HL-60 (cell line): Measurements from ENCODE around the gene JARID2.

ENCODE experiments used
- DNase-seq, 2 experiments: peaks; one replicate each; pipeline ENCODE4 v3.0.0-alpha.2; 2010 to 2020; ENCODE audit warnings: low read depth in 1 of 2, low spot score in 1 of 2
- H3K27ac ChIP-seq: fragments of 250-450 bp; sonication (Bioruptor Pico); replicated peaks from 2 replicates; pipeline ENCODE4 v1.5.1; 2020; ENCODE audit warnings: mild to moderate bottlenecking, moderate library complexity
- H3K27me3 ChIP-seq: fragments of 250-450 bp; sonication (Bioruptor Pico); 2 replicates; pipeline ENCODE4 v1.5.1; 2021; ENCODE audit warnings: mild to moderate bottlenecking, moderate library complexity; ENCODE audit not compliant: insufficient read depth, poor library complexity, severe bottlenecking
- H3K4me3 ChIP-seq: replicated peaks from 2 replicates; pipeline ENCODE4 v1.5.1; 2011; ENCODE audit warnings: mild to moderate bottlenecking, control low read depth, low read length; ENCODE audit not compliant: insufficient read depth
- GABPA ChIP-seq: IDR thresholded peaks from 2 replicates; pipeline ENCODE4 v1.6.1; 2012; ENCODE audit warnings: low read depth
- POLR2AphosphoS5 ChIP-seq: IDR thresholded peaks from 2 replicates; pipeline ENCODE4 v1.6.1; 2012; ENCODE audit warnings: low read depth
- SPI1 ChIP-seq: IDR thresholded peaks from 2 replicates; pipeline ENCODE4 v1.6.1; 2012; ENCODE audit warnings: low read depth, mild to moderate bottlenecking, borderline replicate concordance
- long read RNA-seq: library from polyadenylated mRNA; unstranded; transcript quantifications from one replicate; pipeline ENCODE4 v2.0.0, GENCODE V29; 2020
- TF ChIP-seq, protein P1 (sequence below): IDR thresholded peaks from one replicate; pipeline ENCODE4 v1.5.1; 2011; ENCODE audit warnings: low read length, control low read depth, inconsistent platforms; ENCODE audit not compliant: insufficient read depth
- TF ChIP-seq, protein P2 (sequence below): IDR thresholded peaks from 2 replicates; pipeline ENCODE4 v1.6.1; 2012; ENCODE audit warnings: low read depth; ENCODE audit not compliant: insufficient replicate concordance

The JARID2 gene
- long read RNA-seq, full-length matches to known transcripts: 66 of 213 reads
- long read RNA-seq, partial matches to known transcripts: 96 of 213 reads
- long read RNA-seq, other reads (novel, unspliced or antisense): 51 of 213 reads

DNA sequence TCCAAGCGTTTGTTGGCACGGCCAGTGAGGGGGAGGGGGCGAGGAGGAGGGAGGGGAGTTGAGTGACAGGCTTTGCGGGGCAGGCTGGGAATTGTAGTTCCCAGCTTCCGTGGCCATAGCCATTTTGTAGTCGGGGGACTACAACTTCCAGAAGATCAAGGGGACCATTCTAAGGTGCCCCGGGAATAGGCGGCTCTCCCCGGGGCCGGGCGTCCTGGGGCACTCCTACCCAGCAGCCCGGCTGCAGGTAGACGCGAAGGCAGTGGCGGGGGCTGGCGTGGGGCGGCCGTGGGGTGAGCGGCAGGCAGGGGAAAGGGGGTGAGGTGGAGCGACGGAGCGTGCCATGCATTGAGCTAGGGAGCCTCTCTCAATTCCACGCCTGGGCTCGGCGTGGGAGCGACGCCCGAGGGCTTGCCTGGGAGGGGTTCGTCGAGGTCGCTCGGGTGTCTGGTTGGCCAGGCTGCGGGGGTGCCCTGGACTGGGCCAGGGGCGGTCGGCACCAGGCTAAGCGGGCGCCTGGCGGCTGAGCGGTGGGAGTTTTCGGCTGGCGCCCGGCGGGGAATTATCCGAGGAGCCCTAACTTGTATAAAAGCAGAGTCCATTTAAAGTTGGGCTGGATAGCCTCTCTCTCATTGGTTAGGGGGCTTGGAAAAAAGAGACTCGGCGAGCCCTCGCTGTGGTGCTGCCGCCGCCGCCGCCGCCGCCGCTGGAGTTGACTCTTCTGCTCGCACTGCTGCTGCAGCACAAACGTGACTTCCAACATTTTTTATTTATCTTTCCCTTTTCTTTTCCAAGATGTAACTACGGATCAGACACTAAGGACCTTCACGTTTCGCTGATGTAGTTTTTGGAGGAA is at the start of gene JARID2:
Gene JARID2, plus strand, starts transcription at position 709 of the 856 bp plus-strand sequence. CDS start 471 bp downstream, outside the sequence.
- H3K27me3 ChIP-seq: no peaks in the 10 kb centered on the region
- peak within 1 kb of the TSS; percentile 75 for H3K4me3 ChIP-seq
- peak; percentile 95 to 99 for DNase-seq
- peak within 1 kb of the TSS; percentile 97 for H3K27ac ChIP-seq
- peak; percentile 67 for TF ChIP-seq POLR2AphosphoS5
- TF ChIP-seq, protein P1, sequence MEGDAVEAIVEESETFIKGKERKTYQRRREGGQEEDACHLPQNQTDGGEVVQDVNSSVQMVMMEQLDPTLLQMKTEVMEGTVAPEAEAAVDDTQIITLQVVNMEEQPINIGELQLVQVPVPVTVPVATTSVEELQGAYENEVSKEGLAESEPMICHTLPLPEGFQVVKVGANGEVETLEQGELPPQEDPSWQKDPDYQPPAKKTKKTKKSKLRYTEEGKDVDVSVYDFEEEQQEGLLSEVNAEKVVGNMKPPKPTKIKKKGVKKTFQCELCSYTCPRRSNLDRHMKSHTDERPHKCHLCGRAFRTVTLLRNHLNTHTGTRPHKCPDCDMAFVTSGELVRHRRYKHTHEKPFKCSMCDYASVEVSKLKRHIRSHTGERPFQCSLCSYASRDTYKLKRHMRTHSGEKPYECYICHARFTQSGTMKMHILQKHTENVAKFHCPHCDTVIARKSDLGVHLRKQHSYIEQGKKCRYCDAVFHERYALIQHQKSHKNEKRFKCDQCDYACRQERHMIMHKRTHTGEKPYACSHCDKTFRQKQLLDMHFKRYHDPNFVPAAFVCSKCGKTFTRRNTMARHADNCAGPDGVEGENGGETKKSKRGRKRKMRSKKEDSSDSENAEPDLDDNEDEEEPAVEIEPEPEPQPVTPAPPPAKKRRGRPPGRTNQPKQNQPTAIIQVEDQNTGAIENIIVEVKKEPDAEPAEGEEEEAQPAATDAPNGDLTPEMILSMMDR: no peak

DNA sequence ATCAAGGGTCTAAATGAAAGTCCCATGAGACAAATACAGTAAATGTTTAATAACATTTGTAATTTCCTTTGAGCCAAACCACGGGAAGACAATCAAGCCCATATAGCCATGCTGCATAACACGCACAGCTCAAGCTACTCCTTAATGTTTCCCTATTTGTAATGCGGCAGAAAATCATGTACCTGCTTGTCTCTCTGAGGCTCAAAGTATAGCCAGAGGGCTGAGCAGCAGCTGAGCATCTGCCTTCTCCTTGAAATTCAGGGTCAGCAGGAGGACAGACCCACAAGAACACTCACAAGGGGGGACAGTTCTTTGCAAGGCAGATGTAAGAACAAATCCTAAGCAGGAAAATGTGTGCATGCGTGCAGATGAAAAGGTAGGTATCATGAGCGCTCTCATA is 45.8 kb upstream of the JARID2 start:
- DNase-seq: no peak
- Histone ChIP-seq H3K27ac (no peak overlapping the region), H3K4me3 (no peak overlapping the region), H3K27me3 (no peaks in the 10 kb centered on the region)
- TF ChIP-seq, protein P2, sequence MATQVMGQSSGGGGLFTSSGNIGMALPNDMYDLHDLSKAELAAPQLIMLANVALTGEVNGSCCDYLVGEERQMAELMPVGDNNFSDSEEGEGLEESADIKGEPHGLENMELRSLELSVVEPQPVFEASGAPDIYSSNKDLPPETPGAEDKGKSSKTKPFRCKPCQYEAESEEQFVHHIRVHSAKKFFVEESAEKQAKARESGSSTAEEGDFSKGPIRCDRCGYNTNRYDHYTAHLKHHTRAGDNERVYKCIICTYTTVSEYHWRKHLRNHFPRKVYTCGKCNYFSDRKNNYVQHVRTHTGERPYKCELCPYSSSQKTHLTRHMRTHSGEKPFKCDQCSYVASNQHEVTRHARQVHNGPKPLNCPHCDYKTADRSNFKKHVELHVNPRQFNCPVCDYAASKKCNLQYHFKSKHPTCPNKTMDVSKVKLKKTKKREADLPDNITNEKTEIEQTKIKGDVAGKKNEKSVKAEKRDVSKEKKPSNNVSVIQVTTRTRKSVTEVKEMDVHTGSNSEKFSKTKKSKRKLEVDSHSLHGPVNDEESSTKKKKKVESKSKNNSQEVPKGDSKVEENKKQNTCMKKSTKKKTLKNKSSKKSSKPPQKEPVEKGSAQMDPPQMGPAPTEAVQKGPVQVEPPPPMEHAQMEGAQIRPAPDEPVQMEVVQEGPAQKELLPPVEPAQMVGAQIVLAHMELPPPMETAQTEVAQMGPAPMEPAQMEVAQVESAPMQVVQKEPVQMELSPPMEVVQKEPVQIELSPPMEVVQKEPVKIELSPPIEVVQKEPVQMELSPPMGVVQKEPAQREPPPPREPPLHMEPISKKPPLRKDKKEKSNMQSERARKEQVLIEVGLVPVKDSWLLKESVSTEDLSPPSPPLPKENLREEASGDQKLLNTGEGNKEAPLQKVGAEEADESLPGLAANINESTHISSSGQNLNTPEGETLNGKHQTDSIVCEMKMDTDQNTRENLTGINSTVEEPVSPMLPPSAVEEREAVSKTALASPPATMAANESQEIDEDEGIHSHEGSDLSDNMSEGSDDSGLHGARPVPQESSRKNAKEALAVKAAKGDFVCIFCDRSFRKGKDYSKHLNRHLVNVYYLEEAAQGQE: no peak
- TF ChIP-seq GABPA (no peak), POLR2AphosphoS5 (no peak), SPI1 (no peak)
- TF ChIP-seq, protein P1: no peak

DNA sequence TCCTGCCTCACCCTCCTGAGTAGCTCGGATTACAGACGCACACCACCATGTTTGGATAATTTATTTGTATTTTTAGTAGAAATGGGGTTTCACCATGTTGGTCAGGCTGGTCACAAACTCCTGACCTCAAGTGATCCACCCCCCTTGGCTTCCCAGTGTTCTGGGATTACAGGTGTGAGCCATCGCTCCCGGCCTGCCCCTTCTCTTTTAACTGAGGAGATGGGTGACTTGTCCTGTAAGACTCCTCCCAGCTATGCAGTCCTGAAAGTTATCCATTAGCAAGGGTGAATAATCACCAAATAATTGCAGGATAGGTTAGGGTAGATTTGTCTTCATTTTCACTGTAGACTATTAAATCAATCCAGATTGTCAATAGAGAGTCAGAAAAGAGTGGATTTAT is 40.5 kb upstream of the JARID2 start:
- TF ChIP-seq, protein P1: no peak
- TF ChIP-seq POLR2AphosphoS5: no peak
- TF ChIP-seq, protein P2: no peak
- TF ChIP-seq GABPA: no peak
- no peak for TF ChIP-seq SPI1
- no peaks in the 10 kb centered on the region for H3K27me3 ChIP-seq
- no peak overlapping the region for H3K4me3 ChIP-seq
- no peak overlapping the region for H3K27ac ChIP-seq
- no peak for DNase-seq
